GM18858 (cell line): Measurements from ENCODE around the gene TKFC.
"Not testable (repeated sequence)": the region's sequence is repeated elsewhere in the genome, so short reads cannot be mapped to it uniquely, and the experiment has no call there.

Experiments used
- ATAC-seq: cut with Tn5 transposase; IDR thresholded peaks from one replicate; pipeline ENCODE4 v1.9.1; 2021; ENCODE audit not compliant: unreplicated experiment

The TKFC gene

DNA sequence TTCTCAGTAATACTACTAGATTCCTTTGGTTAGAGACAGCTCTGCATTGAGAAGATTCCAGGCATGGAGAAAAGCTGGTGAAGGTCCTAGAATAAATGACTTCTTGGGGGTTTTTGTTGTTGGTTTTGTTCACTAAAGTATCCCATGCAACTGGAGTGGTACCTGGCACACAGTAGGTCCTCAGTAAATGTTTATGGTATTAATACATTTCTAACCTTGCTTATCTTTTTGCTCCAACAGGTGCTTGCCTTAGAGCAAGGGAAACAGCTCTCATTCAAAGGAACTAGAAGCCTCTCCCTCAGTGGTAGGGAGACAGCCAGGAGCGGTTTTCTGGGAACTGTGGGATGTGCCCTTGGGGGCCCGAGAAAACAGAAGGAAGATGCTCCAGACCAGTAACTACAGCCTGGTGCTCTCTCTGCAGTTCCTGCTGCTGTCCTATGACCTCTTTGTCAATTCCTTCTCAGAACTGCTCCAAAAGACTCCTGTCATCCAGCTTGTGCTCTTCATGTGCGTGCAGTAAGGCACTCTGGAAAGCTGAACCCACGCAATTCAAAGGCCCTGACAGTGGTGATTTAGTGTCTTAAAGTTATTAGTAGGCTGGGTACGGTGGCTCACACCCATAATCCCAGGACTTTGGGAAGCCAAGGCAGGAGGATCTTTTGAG, 31.1 kb downstream of the TKFC start:
- ATAC-seq = no peak

DNA sequence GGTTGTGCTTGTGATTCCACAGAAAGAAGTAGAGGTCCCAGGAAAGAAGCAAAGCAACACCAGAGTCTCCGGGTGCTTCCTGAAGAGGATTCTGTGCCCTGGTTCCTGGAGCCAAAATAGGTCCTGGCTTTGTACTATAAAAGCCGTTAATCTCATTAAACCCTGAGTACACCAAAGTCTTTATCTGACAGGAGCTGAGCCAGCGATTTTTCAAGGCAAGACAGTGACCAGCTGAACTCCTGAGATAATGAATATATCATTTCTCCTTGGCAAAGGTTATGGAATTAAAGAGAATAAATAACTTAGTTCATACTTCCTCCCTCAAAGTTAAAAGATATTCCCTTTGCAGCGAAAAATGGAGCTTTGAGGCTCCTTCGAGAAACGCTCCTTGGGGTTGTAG, 34.4 kb downstream of the TKFC start:
- no peak for ATAC-seq

DNA sequence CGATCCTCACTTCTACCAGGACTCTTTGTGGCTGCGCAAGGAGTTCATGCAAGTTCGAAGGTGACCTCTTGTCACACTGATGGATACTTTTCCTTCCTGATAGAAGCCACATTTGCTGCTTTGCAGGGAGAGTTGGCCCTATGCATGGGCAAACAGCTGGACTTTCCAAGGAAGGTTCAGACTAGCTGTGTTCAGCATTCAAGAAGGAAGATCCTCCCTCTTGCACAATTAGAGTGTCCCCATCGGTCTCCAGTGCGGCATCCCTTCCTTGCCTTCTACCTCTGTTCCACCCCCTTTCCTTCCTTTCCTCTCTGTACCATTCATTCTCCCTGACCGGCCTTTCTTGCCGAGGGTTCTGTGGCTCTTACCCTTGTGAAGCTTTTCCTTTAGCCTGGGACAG, 35.6 kb downstream of the TKFC start:
- ATAC-seq = no peak

DNA sequence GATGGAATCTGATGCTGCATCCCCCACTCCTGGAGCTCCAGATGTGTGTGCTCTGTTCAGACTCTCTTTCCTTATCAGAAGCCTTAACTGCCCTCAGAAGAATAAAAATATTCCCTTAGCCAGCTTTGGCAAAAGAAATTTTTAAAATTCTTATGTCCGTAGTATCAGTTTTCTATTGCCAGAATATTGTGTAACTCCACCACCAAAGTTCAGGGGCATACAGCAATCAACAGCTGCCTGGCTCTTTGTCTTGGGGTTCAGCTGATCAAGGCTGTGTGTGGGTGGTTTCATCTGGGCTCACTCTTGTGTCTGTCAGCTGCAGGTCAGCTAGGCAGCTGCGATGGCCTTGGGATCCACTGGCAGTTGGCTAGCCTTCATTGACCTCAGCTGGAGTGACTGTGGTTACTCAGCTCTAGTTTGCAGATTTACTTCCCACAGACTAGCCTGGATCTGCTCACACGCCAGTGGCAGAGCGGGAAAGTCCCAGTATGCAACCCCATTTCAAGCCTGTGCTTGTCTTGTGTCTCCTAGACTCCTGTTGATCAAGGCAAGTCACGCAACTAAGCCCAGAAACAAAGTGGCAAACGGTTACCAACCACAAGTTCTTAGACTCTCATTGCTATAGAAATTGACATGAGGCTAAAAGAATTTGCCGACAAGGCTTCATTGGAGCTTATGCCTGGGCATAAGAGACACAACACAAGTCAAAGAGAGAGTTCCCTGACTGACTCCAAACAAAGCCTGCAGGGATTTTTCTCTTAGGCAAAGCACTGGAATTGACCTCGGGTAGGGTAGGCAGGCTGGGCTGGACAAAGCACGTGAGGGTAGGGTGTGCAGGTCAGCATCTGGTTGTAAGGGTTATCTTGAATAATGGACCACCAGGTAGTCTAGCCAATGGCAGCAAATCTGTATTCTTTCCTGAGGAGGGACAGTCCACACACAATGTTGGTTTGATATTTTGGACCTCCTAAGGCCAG, 36.6 kb downstream of the TKFC start:
- no peak for ATAC-seq

DNA sequence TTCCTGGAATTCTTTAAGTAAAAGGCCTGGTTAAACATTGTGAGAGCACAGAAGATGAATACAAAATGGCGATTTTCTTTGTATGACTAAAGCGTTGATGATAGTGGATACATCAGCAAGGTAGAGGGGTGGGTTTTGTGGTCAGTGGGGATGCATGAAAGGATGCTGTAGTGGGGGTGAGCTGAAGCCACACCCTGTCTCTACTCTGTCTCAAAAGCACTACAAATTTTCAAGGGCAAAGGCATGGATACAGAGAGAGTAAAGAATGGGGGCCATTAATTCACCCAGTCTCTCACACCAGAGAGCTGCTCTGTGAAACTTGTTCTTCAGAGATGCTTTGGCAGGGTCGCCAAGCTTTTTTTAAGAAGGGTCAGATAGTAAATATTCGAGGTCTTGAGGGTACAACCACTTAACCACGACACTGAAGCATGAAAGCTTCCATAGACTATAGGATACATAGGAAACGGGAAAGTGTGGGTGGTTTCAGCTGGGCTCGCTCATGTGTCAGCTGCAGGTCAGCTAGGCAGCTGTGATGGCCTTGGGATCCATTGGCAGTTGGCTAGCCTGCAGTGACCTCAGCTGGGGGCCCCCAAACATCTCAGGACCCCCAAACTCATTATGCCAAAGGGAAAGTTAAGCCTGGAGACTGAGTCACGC, 37.4 kb downstream of the TKFC start:
- no peak for ATAC-seq

DNA sequence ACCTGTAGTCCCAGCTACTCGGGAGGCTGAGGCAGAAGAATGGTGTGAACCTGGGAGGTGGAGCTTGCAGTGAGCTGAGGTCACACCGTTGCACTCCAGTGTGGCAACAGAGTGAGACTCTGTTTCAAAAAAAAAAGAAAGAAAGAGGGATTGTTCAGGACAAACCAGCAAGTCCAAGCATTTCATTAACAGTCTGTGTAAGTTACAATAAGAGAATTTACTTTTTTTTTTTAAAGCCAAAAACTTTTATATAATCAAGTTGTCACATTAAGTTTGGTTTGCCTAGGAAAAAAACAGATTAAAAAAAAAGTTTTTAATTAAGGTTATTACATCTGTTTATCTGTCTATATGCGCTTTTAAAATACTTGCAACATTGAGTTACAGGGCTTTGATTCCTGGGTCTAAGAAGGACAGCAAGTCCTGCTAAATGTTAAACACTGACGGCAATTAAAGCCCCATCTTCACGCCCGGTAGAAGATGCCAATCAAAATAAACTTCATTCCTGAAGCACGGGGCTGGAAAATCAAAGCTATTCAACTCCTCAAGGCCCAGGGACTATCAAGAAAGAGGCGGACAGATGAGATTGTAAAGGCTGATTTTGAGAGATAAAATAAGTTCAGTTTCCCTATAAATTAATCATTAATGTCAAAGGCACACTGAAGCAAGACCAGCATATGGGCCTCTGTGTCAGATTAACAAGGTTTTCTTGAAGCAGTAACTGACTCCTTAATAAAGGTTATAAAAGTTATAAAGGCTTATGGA, 39.8 kb downstream of the TKFC start:
- no peak for ATAC-seq

DNA sequence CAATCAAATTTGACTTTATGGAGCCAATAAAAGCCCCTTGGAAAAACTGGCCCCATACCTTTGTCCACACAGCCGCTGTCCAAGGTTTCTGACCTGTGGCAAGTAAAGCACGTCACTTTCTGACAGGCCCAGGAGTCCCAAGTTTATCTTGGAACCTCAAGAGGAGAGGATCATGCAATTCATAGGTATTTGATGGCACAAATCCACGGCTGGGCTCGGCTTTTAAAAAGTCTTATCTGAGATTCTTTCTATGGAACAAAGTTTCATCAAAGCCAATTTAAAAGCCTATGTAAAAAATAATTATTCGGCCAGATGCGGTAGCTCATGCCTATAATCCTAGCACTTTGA, 42.7 kb downstream of the TKFC start:
- ATAC-seq = no peak

DNA sequence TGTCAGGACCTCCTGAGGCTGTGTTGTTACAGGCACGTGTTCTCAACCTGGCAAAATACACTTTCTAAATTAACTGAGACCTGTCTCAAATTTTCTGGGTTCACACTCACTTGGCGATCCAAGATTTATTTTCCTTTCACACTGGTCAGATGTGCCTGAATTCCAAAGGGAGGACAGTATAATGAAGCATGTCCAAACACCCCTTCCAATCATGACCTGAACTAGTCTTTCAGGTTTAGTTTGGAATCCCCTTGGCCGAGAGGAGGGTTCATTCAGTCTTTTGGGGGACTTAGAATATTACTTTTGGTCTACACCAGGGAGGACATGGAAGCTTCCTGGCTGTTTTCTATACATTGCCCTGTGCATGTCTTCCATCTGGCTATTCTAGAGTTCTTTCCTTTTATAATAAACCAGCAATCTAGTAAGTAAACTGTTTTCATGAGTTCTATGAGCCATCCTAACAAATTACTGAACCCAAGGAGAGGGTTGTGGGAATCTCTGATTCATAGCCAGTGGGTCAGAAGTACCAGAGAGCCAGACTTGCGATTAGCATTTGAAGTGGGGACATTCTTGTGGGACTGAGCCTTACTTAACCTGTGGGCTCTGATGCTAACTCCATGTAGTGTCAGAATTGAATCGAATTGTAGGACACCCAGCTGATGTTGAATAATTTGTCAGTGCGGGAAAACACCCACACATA, 44.6 kb downstream of the TKFC start:
- no peak for ATAC-seq

DNA sequence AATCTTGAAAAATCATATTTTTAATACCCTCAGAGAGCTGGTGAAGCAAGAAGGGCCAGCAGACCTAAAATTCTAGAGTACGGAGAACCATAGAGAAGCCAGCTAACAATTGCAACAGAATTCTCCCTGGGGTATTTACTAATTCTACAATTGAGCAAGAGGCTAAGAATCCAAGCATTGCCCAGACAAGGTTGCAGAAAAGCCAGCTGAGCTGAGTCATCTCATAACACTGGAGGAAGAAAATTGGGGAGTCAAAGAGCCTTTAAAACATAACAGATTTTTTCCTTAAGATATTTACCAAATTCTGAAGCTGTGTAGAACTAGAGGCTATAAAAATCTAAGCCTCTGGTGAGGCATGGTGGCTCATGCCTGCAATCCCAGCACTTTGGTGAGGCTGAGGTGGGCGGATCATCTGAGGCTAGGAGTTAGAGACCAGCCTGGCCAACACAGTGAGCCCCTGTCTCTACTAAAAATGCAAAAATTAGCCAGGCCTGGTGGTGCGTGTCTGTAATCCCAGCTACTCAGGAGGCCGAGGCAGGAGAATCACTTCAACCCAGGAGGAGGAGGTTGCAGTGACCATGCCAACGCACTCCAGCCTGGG, 45.8 kb downstream of the TKFC start:
- ATAC-seq = no peak

DNA sequence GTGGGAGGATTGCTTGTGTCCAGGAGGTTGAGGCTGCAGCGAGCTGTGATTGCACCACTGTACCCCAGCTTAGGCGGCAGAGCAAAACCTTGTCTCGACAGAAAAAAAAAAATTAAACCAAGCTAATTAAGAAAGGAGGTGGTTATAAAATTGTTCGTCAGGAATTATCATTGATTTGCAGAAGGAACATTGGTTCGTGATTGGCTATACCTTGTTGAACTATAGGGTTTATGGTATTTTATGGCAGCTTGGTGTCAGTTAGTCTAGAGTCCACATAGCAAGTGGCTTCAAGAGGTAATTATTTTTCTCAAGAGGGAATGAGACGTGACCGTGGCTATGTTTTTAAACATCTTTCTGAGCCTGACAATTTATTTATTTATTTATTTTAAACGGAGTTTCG, 47.9 kb downstream of the TKFC start:
- ATAC-seq = no peak

DNA sequence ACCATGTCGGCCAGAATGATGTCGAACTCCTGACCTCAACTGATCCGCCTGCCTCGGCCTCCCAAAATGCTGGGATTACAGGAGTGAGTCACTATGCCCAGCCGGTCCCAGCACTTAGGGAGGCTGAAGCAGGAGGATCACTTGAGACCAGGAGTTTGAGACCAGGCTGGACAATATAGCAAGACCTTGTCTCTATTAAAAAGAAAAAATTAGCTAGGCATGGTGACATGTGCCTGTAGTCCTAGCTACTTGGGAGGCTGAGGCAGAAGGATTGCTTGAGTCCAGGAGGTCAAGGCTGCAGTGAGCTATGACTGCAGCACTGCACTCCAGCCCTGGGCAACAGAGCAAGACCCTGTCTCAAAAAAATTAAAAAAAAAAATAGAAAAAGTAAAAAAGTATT, 50.8 kb downstream of the TKFC start:
- ATAC-seq = not testable (repeated sequence)

DNA sequence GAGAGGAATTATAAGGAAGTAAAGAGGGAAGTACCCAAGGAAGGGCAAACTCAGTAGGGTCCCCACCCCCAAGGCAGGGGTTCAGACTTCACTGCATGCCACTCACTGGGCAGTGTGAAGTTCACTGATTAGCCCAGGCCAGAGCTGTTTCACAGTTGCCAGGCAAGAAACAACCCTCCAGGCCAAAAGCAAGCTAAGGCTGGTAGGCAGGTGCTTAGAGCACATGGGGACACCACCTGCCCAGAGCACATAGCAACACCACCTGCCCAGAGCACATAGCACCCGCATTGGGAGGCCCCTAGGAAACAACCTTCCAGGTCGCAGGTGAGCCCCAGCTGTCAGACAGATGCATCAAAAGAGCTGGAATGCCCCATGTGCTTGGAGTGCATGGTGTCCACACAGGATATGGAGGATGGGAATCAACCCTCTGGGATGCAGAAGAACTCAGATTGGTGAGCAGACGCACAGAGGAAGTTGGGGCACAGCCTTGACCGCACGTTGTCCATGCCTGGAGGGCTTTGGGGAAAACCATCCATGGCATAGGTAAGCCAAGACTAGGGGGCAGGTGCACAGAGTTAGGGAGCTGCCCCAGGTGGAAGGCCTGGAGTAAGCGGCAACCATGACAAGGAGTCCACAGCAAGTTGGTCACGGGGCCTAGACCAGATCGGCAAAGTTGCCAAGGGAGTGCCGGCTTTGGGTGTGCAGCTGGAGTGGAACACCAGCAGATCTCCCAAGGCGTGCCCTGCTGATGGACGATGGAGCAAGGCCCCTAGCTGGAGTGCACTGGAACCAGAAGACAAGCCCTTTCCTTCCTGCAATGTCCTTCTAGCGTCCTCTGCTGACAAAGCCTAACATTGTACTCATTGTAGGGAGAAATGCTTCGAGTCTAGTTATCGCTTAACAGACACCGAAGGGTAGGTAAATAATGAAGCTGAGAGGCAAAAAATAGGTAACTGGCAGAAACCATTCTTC, 51.5 kb downstream of the TKFC start:
- no peak for ATAC-seq

DNA sequence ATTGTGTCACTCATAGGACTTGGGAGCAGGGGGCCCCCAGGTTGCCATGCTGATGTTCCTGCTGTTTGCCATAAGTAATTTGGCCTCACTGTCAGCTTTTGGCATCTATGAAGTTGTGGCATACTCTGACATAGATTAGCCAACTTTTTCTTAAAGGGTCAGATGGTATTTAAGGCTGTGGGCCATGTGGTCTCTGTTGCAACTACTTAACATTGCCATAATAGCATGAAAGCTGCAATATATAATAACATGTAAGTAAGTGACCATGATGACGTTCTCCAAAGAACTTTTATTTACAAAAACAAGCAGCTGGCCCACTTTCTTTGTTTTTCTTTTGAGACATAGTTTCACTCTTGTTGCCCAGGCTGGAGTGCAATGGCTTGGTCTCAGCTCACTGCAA, 57.1 kb downstream of the TKFC start:
- no peak for ATAC-seq

DNA sequence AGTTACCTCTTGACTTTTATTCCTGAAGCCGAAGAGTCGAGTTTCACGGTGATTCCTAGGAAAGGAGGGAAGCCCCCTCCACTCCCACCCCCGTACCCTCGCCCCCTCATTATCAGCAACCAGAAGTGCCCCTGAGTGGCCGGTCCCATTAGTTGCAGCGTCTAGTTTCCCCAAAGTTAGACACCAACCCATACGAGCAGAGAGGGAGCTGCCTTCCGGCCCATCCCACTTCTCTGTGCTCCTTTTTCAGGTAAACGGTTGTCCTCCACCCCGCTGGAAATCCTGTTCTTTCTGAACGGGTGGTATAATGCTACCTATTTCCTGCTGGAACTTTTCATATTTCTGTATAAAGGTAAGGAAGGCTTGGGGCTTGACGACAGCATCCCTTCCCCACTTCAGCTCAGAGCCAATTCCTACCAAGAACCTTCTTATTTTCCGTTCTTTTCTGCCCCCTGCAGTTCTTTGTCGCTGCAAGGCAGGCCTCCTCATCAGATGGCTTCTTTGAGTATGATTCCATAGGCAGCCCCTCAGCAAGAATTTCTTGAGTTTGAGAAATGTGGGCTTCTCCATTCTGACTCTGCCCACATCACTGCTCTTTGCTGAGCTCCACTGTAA, 60.1 kb downstream of the TKFC start:
- no peak for ATAC-seq
